ENCODE measurements around the gene ST6GALNAC4.

DNA sequence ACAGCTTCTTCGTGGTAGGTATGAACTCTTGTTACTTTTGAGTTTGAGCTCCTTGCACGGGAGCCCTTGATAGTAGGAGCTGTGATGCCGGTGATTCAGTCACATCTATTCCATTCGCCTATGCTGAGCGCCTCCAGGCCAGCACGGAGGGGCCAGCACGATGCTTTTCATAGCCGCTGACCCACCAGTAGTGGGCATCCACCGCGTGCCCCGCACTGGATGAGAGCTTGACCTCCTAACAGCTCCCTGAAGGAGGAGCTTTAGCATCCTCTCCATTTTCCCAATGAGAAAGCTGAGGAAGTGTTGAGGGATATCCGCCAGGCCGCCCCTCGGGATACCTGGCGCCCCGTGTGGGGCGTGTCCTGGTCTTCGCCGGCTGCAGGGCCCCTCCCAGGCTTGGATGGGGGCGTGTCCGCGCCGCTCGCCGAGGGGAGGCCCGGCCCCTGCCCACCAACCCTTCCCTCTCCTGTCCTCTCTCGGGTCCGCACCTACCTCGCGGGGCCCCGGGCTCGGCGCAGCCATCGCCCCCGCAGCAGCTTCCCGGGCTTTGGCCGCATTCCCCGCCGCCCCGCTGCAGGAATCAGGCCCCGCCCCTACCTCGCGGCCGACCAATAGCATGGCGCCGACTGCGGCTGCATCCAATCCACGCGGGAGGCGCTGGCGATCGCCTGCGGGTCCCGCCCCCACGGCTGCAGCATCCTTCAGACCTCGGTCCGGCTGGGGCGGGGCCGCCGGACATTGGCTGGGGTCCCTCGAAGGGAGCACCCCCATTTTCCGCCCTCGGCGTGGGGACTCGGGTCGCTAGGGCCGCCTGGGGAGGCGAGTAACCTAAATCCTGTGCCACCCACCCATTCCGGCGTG lies 13.6 kb upstream of the ST6GALNAC4 start, which contains the start of gene PIP5KL1:
- peak in 2 of 3 donors; percentile 7 to 24 for TF ChIP-seq POLR2AphosphoS5 (IDR thresholded peaks at IDR 0.05)
- TF ChIP-seq POLR2A (IDR thresholded peaks at IDR 0.05), result no peak

Measured in transverse colon (tissue), 3 donors.